MCF 10A (cell line): ENCODE results near the gene SLC19A2. TPM values are rescaled to one million over a fixed set of nuclear protein-coding genes. Genes with fewer than 3 reads are reported as not detected.
"Not testable (repeated sequence)": the region's sequence is repeated elsewhere in the genome, so short reads cannot be mapped to it uniquely, and the experiment has no call there.

Experiments
- Bru-seq: library from RNA; stranded (reverse); fragments of 400-500 nt; gene quantifications from one replicate; lab custom pipeline; 2021; lab: Mats Ljungman, UMichigan
- BruChase-seq, 2 experiments: library from RNA; stranded (reverse); fragments of 400-500 nt; gene quantifications; one replicate each; lab custom pipeline; 2021; lab: Mats Ljungman, UMichigan
- BruUV-seq: library from RNA; stranded (reverse); fragments of 400-500 nt; replicated peaks from 2 replicates; lab custom pipeline; 2021; lab: Mats Ljungman, UMichigan
- CTCF ChIA-PET: fragments of 300-600 bp; sonication (Branson Sonifier 250); formaldehyde crosslinking; extraction: SDS; loops from one replicate; lab custom pipeline; 2021; ENCODE audit warnings: antibody characterized with exemption, inconsistent platforms; lab: Yijun Ruan, JAX
- POLR2A ChIA-PET: fragments of 300-600, 350-650 bp; sonication (Branson Sonifier 250); formaldehyde crosslinking; extraction: SDS; loops from one replicate; lab custom pipeline; 2020; ENCODE audit warnings: antibody characterized with exemption, inconsistent platforms; lab: Yijun Ruan, JAX
- DNase-seq: peaks from one replicate; pipeline ENCODE4 v3.0.0-alpha.2; 2018; ENCODE audit not compliant: unreplicated experiment
- H3K27ac Mint-ChIP-seq: one replicate; pipeline ENCODE4 v1.8.0; 2022; ENCODE audit warnings: mild to moderate bottlenecking, low read depth, mixed read lengths; ENCODE audit not compliant: unreplicated experiment
- H3K27me3 Mint-ChIP-seq: one replicate; pipeline ENCODE4 v1.8.0; 2022; ENCODE audit warnings: mixed read lengths; ENCODE audit not compliant: insufficient read depth, unreplicated experiment
- H3K36me3 Mint-ChIP-seq: one replicate; pipeline ENCODE4 v1.8.0; 2022; ENCODE audit warnings: mild to moderate bottlenecking, moderate library complexity, mixed read lengths; ENCODE audit not compliant: insufficient read depth, unreplicated experiment
- H3K4me1 Mint-ChIP-seq: one replicate; pipeline ENCODE4 v1.8.0; 2022; ENCODE audit warnings: mixed read lengths; ENCODE audit not compliant: insufficient read depth, unreplicated experiment
- H3K4me3 Mint-ChIP-seq: one replicate; pipeline ENCODE4 v1.8.0; 2022; ENCODE audit warnings: mild to moderate bottlenecking, moderate library complexity, mixed read lengths; ENCODE audit not compliant: unreplicated experiment
- H3K9me3 Mint-ChIP-seq: one replicate; pipeline ENCODE4 v1.8.0; 2022; ENCODE audit warnings: mixed read lengths; ENCODE audit not compliant: unreplicated experiment
- CTCF ChIP-seq: fragments of 200-600 bp; IDR thresholded peaks from one replicate; pipeline ENCODE4 v1.8.0; 2022; ENCODE audit warnings: antibody characterized with exemption, mild to moderate bottlenecking; ENCODE audit not compliant: unreplicated experiment
- intact Hi-C: fragments of 100-400 bp; cut with micrococcal nuclease; formaldehyde crosslinking; loops from 2 replicates; pipeline ENCODE4 v1.14.1; 2022
- long read RNA-seq: library from polyadenylated mRNA; stranded (forward); transcript quantifications from one replicate; pipeline ENCODE4 v2.0.0, GENCODE V29; 2022
- total RNA-seq: library from RNA; stranded (reverse); gene quantifications from 2 replicates; pipeline ENCODE4 v1.2.3, GENCODE V29; 2022

The SLC19A2 gene
- 13.9 and 16.7 TPM in 2 replicates for total RNA-seq
- percentile 94 among the genes with signal in this experiment for Bru-seq, nascent RNA
- BruChase-seq, experiment 1, labeled RNA remaining after a 6-hour chase: percentile 88 among the genes with signal in this experiment
- percentile 93 among the genes with signal in this experiment for BruChase-seq, experiment 2, labeled RNA remaining after a 2-hour chase
- long read RNA-seq, transcript SLC19A2-201 (6 exons, 3,671 nt): major isoform, 38 of 46 reads
- long read RNA-seq, partial matches to known transcripts: 1 of 46 reads
- long read RNA-seq, other reads (novel, unspliced or antisense): 7 of 46 reads

- no peaks in the 10 kb centered on the region for H3K9me3 Mint-ChIP-seq
- intact Hi-C loops: loop anchor here (1.0 to 10.0 kb wide), 8 partner anchors 19 to 371 kb away; partner anchors contain the start of gene NME7
- BruUV-seq: no TSS peak
These were observed at the start of gene SLC19A2 for GRCh38 chr1:169485431-169486280. Gene SLC19A2, minus strand, starts transcription at chr1:169485944. Its CDS starts 178 bp downstream, at chr1:169485766.

GRCh38 chr1:169534653-169535052, 48.9 kb upstream of the SLC19A2 start:
- Mint-ChIP-seq H3K36me3 (peaks cover 8% of the 10 kb centered on the region), H3K4me3 (no peak overlapping the region), H3K27ac (no peak overlapping the region), H3K4me1 (peaks cover 23% of the 10 kb centered on the region), H3K9me3 (peaks cover 12% of the 10 kb centered on the region), H3K27me3 (no peaks in the 10 kb centered on the region)
- intact Hi-C loops: no loop called here
- POLR2A ChIA-PET: interaction anchor here (3.3 kb wide), 1 partner anchor 49 kb away, joined by 10 read pairs; the partner anchor contains the start of gene SLC19A2
- CTCF ChIA-PET: interaction anchor here (0.6 to 3.9 kb wide), 7 partner anchors 8 to 148 kb away, joined by 3 to 23 read pairs (median 3); partner anchors contain the start of gene F5
- DNase-seq: no peak
- BruUV-seq: no TSS peak
- TF ChIP-seq CTCF: no peak

More at GRCh38 chr1:169485431-169486280, at the start of gene SLC19A2:
- no peaks in the 10 kb centered on the region for H3K36me3 Mint-ChIP-seq
- peaks cover 46% of the 10 kb centered on the region for H3K4me1 Mint-ChIP-seq
- TF ChIP-seq CTCF: no peak
- ChIA-PET CTCF (interaction anchor here (0.9 to 2.9 kb wide), 9 partner anchors 13 to 62 kb away, joined by 3 to 33 read pairs (median 5); no protein-coding TSS in a partner anchor), POLR2A (interaction anchor here (0.5 to 4.1 kb wide), 38 partner anchors 9 to 1932 kb away, joined by 3 to 242 read pairs (median 5); partner anchors contain the start of genes BLZF1, CREG1, F5 and METTL18)
- no peaks in the 10 kb centered on the region for H3K27me3 Mint-ChIP-seq
- peak within 1 kb of the TSS; percentile 98 for H3K27ac Mint-ChIP-seq
- H3K4me3 Mint-ChIP-seq: peak within 1 kb of the TSS; percentile 75
- peak; percentile 100 for DNase-seq

- BruUV-seq, H3K36me3 Mint-ChIP-seq, DNase-seq, POLR2A ChIA-PET, H3K4me3 Mint-ChIP-seq, intact Hi-C loops, H3K27me3 Mint-ChIP-seq, H3K27ac Mint-ChIP-seq: not testable (repeated sequence)
- Mint-ChIP-seq H3K4me1 (peaks cover 23% of the 10 kb centered on the region), H3K9me3 (peaks cover 12% of the 10 kb centered on the region)
- CTCF ChIA-PET: interaction anchor here (0.6 to 3.9 kb wide), 8 partner anchors 9 to 1865 kb away, joined by 3 to 23 read pairs (median 4); no protein-coding TSS in a partner anchor
These were observed 47.9 kb upstream of the SLC19A2 start for GRCh38 chr1:169533528-169534190.

- Mint-ChIP-seq H3K4me1 (peaks cover 33% of the 10 kb centered on the region), H3K9me3 (peaks cover 12% of the 10 kb centered on the region), H3K36me3 (peaks cover 8% of the 10 kb centered on the region), H3K27ac (no peak overlapping the region), H3K27me3 (no peaks in the 10 kb centered on the region), H3K4me3 (no peak overlapping the region)
- BruUV-seq: no TSS peak
- POLR2A ChIA-PET: interaction anchor here (0.7 to 5.7 kb wide), 6 partner anchors 12 to 1232 kb away, joined by 3 to 84 read pairs (median 7); partner anchors contain the start of genes BLZF1, NME7 and SLC19A2
- no peak for DNase-seq
- no peak for TF ChIP-seq CTCF
- intact Hi-C loops: no loop called here
- CTCF ChIA-PET: interaction anchor here (0.8 to 3.1 kb wide), 11 partner anchors 16 to 927 kb away, joined by 3 to 16 read pairs (median 4); no protein-coding TSS in a partner anchor
These were observed 44.7 kb upstream of the SLC19A2 start for GRCh38 chr1:169530448-169530847.
